GM21367 (cell line): ENCODE measurements around the gene PTGES2.
"Not testable (repeated sequence)": the region's sequence is repeated elsewhere in the genome, so short reads cannot be mapped to it uniquely, and the experiment has no call there.

Experiments
- ATAC-seq: cut with Tn5 transposase; IDR thresholded peaks from one replicate; pipeline ENCODE4 v1.9.1; 2021; ENCODE audit not compliant: unreplicated experiment

PTGES2 gene

GRCh38 chr9:128136816-128137793, 9.6 kb upstream of the PTGES2 start:
- no peak for ATAC-seq

- not testable (repeated sequence) for ATAC-seq
These were observed 8.0 kb upstream of the PTGES2 start for GRCh38 chr9:128135561-128135960.

- ATAC-seq = not testable (repeated sequence)
These were observed 4.6 kb upstream of the PTGES2 start for GRCh38 chr9:128132139-128132538.

- ATAC-seq = not testable (repeated sequence)
These were observed 3.8 kb upstream of the PTGES2 start for GRCh38 chr9:128131346-128131745.

- not testable (repeated sequence) for ATAC-seq
These were observed 3.1 kb upstream of the PTGES2 start for GRCh38 chr9:128130651-128131050.

- ATAC-seq = not testable (repeated sequence)
These were observed 2.6 kb upstream of the PTGES2 start for GRCh38 chr9:128129976-128130590.

- no peak for ATAC-seq
These were observed 1.5 kb upstream of the PTGES2 start for GRCh38 chr9:128128836-128129590.

GRCh38 chr9:128127990-128128835, 684 bp upstream of the PTGES2 start:
- ATAC-seq = peak; percentile 57

GRCh38 chr9:128125580-128126354, 1.8 kb downstream of the PTGES2 start:
- no peak for ATAC-seq

GRCh38 chr9:128124873-128125579, 2.5 kb downstream of the PTGES2 start:
- no peak for ATAC-seq

GRCh38 chr9:128124451-128124850, 3.1 kb downstream of the PTGES2 start:
- no peak for ATAC-seq

- no peak for ATAC-seq
These were observed 4.0 kb downstream of the PTGES2 start for GRCh38 chr9:128123451-128124080.

GRCh38 chr9:128122809-128123175, 4.7 kb downstream of the PTGES2 start:
- ATAC-seq = no peak

GRCh38 chr9:128121924-128122808, 5.4 kb downstream of the PTGES2 start:
- ATAC-seq = no peak

- no peak for ATAC-seq
These were observed 6.1 kb downstream of the PTGES2 start for GRCh38 chr9:128121466-128121810.

GRCh38 chr9:128120741-128121465, 6.6 kb downstream of the PTGES2 start:
- ATAC-seq = no peak

- ATAC-seq = no peak
These were observed 7.3 kb downstream of the PTGES2 start for GRCh38 chr9:128120061-128120740.
